ENCODE data around the gene C15orf62. TPM values are rescaled to one million over a fixed set of nuclear protein-coding genes. Genes with fewer than 3 reads are reported as not detected.

The C15orf62 gene
- 10 to 100 TPM; 31.2 to 58.4 (median 40.2) TPM for total RNA-seq

DNA sequence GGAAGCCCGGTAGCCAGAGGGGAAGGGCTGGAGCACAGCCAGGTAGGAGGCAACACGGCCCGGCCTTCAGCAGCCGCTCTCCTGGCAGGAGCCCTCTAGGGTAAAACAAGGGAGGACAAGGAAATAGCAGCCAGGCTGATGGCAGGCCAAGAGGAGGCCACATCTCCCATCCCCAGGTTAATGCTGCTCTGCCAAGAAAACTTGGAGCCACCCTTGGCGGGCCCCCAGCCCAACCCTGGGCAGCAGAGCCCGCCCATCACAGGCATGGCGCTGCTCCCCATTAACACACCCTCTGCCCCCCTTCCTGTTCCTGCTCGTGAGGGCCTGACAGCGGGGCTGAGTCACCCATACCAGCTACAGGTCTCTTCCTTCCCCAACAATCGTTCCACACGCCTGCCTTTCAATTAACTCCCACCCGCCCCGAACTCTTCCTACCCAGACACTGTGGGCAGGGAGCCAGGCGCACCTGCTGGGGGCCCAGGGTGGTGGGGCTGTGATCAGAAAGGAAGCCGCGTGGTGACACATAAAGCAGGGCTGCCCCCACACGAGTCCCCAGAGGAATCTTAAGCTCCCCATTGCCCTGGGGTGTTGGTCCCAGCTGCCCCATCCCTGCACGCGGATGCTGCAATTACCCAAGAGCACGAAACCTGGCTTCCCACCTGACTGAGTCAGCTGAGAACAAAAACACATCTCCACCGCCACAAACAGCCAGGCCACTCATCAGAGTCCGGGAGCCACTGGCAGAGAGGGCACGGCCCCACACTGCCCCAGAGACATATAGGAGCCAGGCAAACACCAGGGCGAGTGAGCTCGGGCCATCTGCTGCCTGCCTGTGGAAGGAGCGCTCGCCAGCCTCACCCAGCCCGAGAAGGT lies at the start of gene C15orf62:
TSS of gene C15orf62 (plus strand) at position 707 of the 873 bp plus-strand sequence. CDS start 516 bp downstream, outside the sequence.
- intact Hi-C loops (cut with DNase I; ENCODE audit: low total_unique reads): no loop called here
- WGBS, 2 donors: 28 to 37% methylated on average over 28 of the region's 28 CpGs
- DNase-seq (ENCODE audit: low spot score in 2 of 2): peak; percentile 72 to 92
- TF ChIP-seq POLR2A (IDR thresholded peaks at IDR 0.05): no peak
- TF ChIP-seq, protein P1, sequence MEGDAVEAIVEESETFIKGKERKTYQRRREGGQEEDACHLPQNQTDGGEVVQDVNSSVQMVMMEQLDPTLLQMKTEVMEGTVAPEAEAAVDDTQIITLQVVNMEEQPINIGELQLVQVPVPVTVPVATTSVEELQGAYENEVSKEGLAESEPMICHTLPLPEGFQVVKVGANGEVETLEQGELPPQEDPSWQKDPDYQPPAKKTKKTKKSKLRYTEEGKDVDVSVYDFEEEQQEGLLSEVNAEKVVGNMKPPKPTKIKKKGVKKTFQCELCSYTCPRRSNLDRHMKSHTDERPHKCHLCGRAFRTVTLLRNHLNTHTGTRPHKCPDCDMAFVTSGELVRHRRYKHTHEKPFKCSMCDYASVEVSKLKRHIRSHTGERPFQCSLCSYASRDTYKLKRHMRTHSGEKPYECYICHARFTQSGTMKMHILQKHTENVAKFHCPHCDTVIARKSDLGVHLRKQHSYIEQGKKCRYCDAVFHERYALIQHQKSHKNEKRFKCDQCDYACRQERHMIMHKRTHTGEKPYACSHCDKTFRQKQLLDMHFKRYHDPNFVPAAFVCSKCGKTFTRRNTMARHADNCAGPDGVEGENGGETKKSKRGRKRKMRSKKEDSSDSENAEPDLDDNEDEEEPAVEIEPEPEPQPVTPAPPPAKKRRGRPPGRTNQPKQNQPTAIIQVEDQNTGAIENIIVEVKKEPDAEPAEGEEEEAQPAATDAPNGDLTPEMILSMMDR (IDR thresholded peaks at IDR 0.05): no peak
- no peak within 1 kb of the TSS for H3K4me3 ChIP-seq (ENCODE audit: low read depth, poor library complexity, severe bottlenecking)

- no peak for DNase-seq (ENCODE audit: low spot score in 2 of 2)
- intact Hi-C loops (cut with DNase I; ENCODE audit: low total_unique reads): no loop called here
- no peak for TF ChIP-seq POLR2A (IDR thresholded peaks at IDR 0.05)
- TF ChIP-seq, protein P1 (IDR thresholded peaks at IDR 0.05): no peak
- 75 to 85% methylated on average over 1 of the region's 1 CpG for WGBS, 2 donors
- no peak overlapping the region for H3K4me3 ChIP-seq (ENCODE audit: low read depth, poor library complexity, severe bottlenecking)
Measured at GRCh38 chr15:40721701-40722100, 48.1 kb upstream of the C15orf62 start.

DNA sequence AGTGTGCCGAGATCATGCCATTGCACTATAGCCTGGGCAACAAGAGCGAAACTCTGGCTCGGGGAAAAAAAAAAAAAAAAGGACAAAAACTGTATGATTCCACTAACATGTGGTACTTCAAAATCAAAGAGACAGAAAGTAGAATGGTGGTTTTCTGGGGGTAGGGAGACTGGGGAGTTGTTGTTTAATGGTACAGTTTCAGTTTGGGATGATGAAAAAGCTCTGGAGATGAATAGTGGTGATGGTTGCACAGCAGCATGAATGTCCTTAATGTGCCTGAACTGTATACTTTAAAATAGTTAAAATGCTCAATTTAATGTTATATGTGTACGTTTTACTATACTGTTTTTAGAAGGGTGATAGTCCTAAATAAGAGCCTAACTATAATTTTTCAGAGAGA lies 47.4 kb upstream of the C15orf62 start:
- TF ChIP-seq, protein P1 (IDR thresholded peaks at IDR 0.05): no peak
- no peak for TF ChIP-seq POLR2A (IDR thresholded peaks at IDR 0.05)
- no peak for DNase-seq (ENCODE audit: low spot score in 2 of 2)
- 93 to 96% methylated on average over 4 of the region's 4 CpGs for WGBS, 2 donors
- intact Hi-C loops (cut with DNase I; ENCODE audit: low total_unique reads): no loop called here
- H3K4me3 ChIP-seq (ENCODE audit: low read depth, poor library complexity, severe bottlenecking): no peak overlapping the region

DNA sequence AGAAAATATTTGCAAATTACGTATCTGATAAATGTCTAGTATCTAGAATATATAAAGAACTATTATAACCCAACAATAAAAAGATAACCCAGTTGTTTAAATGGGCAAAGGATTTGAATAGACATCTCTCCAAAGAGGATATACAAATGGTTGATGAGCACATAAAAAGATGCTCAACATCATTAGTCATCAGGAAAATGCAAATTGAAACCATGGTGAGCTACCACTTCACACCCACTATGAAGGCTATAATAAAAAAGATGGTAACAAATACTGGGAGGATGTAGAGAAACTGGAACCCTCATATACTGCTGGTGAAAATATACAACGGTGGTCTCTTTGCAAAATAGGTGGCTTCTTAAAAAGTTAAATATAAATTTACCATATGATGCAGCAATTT lies 46.8 kb upstream of the C15orf62 start:
- no peak overlapping the region for H3K4me3 ChIP-seq (ENCODE audit: low read depth, poor library complexity, severe bottlenecking)
- whole genome bisulfite sequencing, 2 donors: 95% methylated on average over 2 of the region's 2 CpGs
- no peak for TF ChIP-seq POLR2A (IDR thresholded peaks at IDR 0.05)
- TF ChIP-seq, protein P1 (IDR thresholded peaks at IDR 0.05): no peak
- no peak for DNase-seq (ENCODE audit: low spot score in 2 of 2)
- intact Hi-C loops (cut with DNase I; ENCODE audit: low total_unique reads): no loop called here

DNA sequence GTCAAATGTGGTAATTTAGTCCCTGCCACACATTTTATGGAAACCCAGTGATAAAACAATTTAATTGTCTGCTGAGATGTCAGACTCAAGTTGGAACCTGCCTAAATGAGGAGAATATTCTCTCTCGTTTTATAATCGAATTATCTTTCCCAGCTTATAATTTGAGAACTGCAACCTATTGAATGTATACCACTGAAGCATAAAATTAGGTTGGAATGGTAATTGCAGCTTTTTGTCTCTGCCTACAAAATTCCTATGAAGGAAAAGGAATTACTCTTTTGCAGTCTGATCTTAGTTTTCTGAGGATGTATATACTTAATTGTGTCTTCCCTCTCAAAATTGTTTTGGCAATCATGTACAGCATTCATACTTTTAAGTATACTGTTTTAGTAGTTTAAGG lies 45.9 kb upstream of the C15orf62 start:
- WGBS, 2 donors: 52% methylated on average over 2 of the region's 2 CpGs
- DNase-seq (ENCODE audit: low spot score in 2 of 2): no peak
- TF ChIP-seq, protein P1 (IDR thresholded peaks at IDR 0.05): no peak
- no peak for TF ChIP-seq POLR2A (IDR thresholded peaks at IDR 0.05)
- H3K4me3 ChIP-seq (ENCODE audit: low read depth, poor library complexity, severe bottlenecking): no peak overlapping the region
- intact Hi-C loops (cut with DNase I; ENCODE audit: low total_unique reads): no loop called here

Data from lower leg skin (tissue), 4 donors.